GM12878 (cell line): Measurements from ENCODE around the gene NTRK1. TPM values are rescaled to one million over a fixed set of nuclear protein-coding genes. Genes with fewer than 3 reads are reported as not detected.

ENCODE experiments used
- ATAC-seq: fragments of 200-7000 bp; cut with Tn5 transposase; 3 replicates; pipeline ENCODE4 v1.9.1; 2020; ENCODE audit warnings: mild to moderate bottlenecking, moderate library complexity
- BruUV-seq: library from RNA; stranded (reverse); fragments of 400-500 nt; replicated peaks from 2 replicates; lab custom pipeline; 2021; lab: Mats Ljungman, UMichigan
- CTCF ChIA-PET: fragments of 300-600 bp; sonication (Branson Sonifier 250); formaldehyde crosslinking; extraction: SDS; loops from one replicate; lab custom pipeline; 2021; ENCODE audit warnings: inconsistent platforms; lab: Yijun Ruan, JAX
- POLR2A ChIA-PET: fragments of 350-600 bp; formaldehyde crosslinking; extraction: SDS; loops from one replicate; lab custom pipeline; 2021; ENCODE audit warnings: inconsistent platforms; lab: Charles Lee
- RAD21 ChIA-PET: fragments of 300-600 bp; sonication (Branson Sonifier 250); formaldehyde crosslinking; loops from one replicate; lab custom pipeline; 2023; ENCODE audit warnings: antibody characterized with exemption; ENCODE audit not compliant: unreplicated experiment; lab: Charles Lee
- SMC1A ChIA-PET: fragments of 300-600 bp; sonication (Branson Sonifier 250); formaldehyde crosslinking; loops from one replicate; lab custom pipeline; 2023; ENCODE audit not compliant: unreplicated experiment, uncharacterized antibody; lab: Charles Lee
- DNase-seq: peaks from one replicate; pipeline ENCODE4 v3.0.0-alpha.2; 2011; ENCODE audit warnings: low read depth, low spot score
- FAIRE-seq: peaks from 3 replicates; lab custom pipeline; 2011; peaks lifted over from hg19 to GRCh38; lab: Jason Lieb, UNC
- H2AFZ ChIP-seq: 2 replicates; pipeline ENCODE4 v1.6.0; 2011; ENCODE audit warnings: low read depth, low read length, control low read depth; ENCODE audit not compliant: control insufficient read depth
- H3K27ac ChIP-seq: 2 replicates; pipeline ENCODE4 v1.5.1; 2011; ENCODE audit warnings: control low read depth; ENCODE audit not compliant: control insufficient read depth, insufficient read depth
- H3K27me3 ChIP-seq, 2 experiments: replicated peaks in 1 of 2; 2 replicates each; pipeline versions ENCODE4 v1.6.0 to v1.6.1; 2011; ENCODE audit warnings: low read length in 1 of 2; ENCODE audit not compliant: control insufficient read depth in 2 of 2, insufficient read depth in 2 of 2
- H3K36me3 ChIP-seq, 2 experiments: 2 replicates each; pipeline ENCODE4 v1.5.1; 2011; ENCODE audit warnings: low read length in 1 of 2; ENCODE audit not compliant: control insufficient read depth in 2 of 2, insufficient read depth in 2 of 2
- H3K4me1 ChIP-seq: 2 replicates; pipeline ENCODE4 v1.6.1; 2011; ENCODE audit warnings: mild to moderate bottlenecking, low read length, moderate library complexity, mixed read lengths; ENCODE audit not compliant: control insufficient read depth, insufficient read depth
- H3K4me2 ChIP-seq: 2 replicates; pipeline ENCODE4 v1.6.0; 2011; ENCODE audit warnings: control low read depth; ENCODE audit not compliant: control insufficient read depth, insufficient read depth
- H3K4me3 ChIP-seq: fragments of 200-600 bp; sonication (generic); 2 replicates; pipeline ENCODE4 v1.5.1; 2016
- H3K79me2 ChIP-seq: 2 replicates; pipeline ENCODE4 v1.6.0; 2011; ENCODE audit warnings: low read length; ENCODE audit not compliant: control insufficient read depth, insufficient read depth
- H3K9ac ChIP-seq: 2 replicates; pipeline ENCODE4 v1.8.0; 2011; ENCODE audit warnings: low read length, control low read depth, mixed read lengths; ENCODE audit not compliant: control insufficient read depth, insufficient read depth
- H3K9me3 ChIP-seq: replicated peaks from 3 replicates; pipeline ENCODE4 v1.5.1; 2011; ENCODE audit warnings: mild to moderate bottlenecking, low read length; ENCODE audit not compliant: control insufficient read depth, insufficient read depth
- H4K20me1 ChIP-seq: 2 replicates; pipeline ENCODE4 v1.6.0; 2011; ENCODE audit not compliant: control insufficient read depth, insufficient read depth
- ATF7 ChIP-seq: fragments of 450-650 bp; IDR thresholded peaks from 2 replicates; pipeline ENCODE4 v1.6.1; 2016; ENCODE audit warnings: low read depth, mild to moderate bottlenecking
- ESRRA ChIP-seq: IDR thresholded peaks from 2 replicates; pipeline ENCODE4 v1.6.1; 2012; ENCODE audit warnings: mild to moderate bottlenecking, low read length, improper control_type of control experiment
- IRF4 ChIP-seq: IDR thresholded peaks from 2 replicates; pipeline ENCODE4 v1.6.1; 2011; ENCODE audit warnings: low read depth, low read length
- MTA2 ChIP-seq: fragments of 450-650 bp; IDR thresholded peaks from 2 replicates; pipeline ENCODE4 v1.6.1; 2016; ENCODE audit warnings: low read depth, mild to moderate bottlenecking, moderate library complexity
- NBN ChIP-seq: fragments of 450-650 bp; IDR thresholded peaks from 2 replicates; pipeline ENCODE4 v1.6.1; 2016
- NFYA ChIP-seq: IDR thresholded peaks from 2 replicates; pipeline ENCODE4 v1.6.1; 2011; ENCODE audit warnings: low read depth, mild to moderate bottlenecking, low read length, improper control_type of control experiment, borderline replicate concordance
- PBX3 ChIP-seq: IDR thresholded peaks from 2 replicates; pipeline ENCODE4 v1.6.1; 2011; ENCODE audit warnings: mild to moderate bottlenecking, low read depth, low read length, moderate library complexity; ENCODE audit not compliant: insufficient replicate concordance
- POLR2AphosphoS2 ChIP-seq: IDR thresholded peaks from 2 replicates; pipeline ENCODE4 v1.6.1; 2011; ENCODE audit warnings: low read depth, mild to moderate bottlenecking, low read length, improper control_type of control experiment, moderate library complexity
- TAF1 ChIP-seq: IDR thresholded peaks from 2 replicates; pipeline ENCODE4 v1.6.1; 2011; ENCODE audit warnings: mild to moderate bottlenecking, low read depth, low read length, borderline replicate concordance
- ZNF274 ChIP-seq: IDR thresholded peaks from one replicate; pipeline ENCODE4 v1.8.0; 2011; ENCODE audit not compliant: insufficient read length, insufficient read depth
- WGBS: methylation state at CpG from one replicate; pipeline ENCODE4 v1.1.6; 2016; ENCODE audit warnings: low lambda C conversion rate; ENCODE audit not compliant: insufficient replicate concordance, insufficient coverage; ENCODE audit errors: missing lambda C conversion rate; 5-methylcytosine and 5-hydroxymethylcytosine counted together
- in situ Hi-C: fragments of 300-500 bp; cut with MboI; formaldehyde crosslinking; loops from 9 replicates; pipeline ENCODE4 v1.14.3; 2018; ENCODE audit warnings: mixed read lengths
- intact Hi-C: fragments of 100-400 bp; cut with micrococcal nuclease; formaldehyde crosslinking; loops from one replicate; pipeline ENCODE4 v1.14.2; 2022; ENCODE audit not compliant: unreplicated experiment
- polyA plus RNA-seq, 11 experiments: library from polyadenylated mRNA; depleted of rRNA in 4 of 11; unstranded in 6 of 11; stranded (reverse) in 5 of 11; fragments of >200 nt; fragmentation: Nextera tagmentation in 4 of 11; fragmentation: Illumina TruSeq in 1 of 11; extraction: Ambion mirVana in 4 of 11; extraction: Trizol in 1 of 11; gene quantifications; 1 replicate in 1 of 11; 2 replicates in 10 of 11; pipeline versions ENCODE4 v1.2.1 to v1.2.3, GENCODE V29; 2011 to 2016; ENCODE audit warnings: inconsistent platforms in 2 of 11, missing spikeins in 2 of 11, low read depth in 1 of 11
- total RNA-seq, 4 experiments: library from RNA; depleted of rRNA in 3 of 4; stranded (reverse); fragments of >200 nt in 3 of 4; fragmentation: Illumina TruSeq in 1 of 4; extraction: Trizol in 1 of 4; gene quantifications; 2 replicates each; pipeline versions ENCODE4 v1.2.1 to v1.2.3, GENCODE V29; 2013 to 2021

The NTRK1 gene
- total and polyA plus RNA-seq, 10 of the 15 experiments (the other 5 are each of a cell fraction or from before 2014, with no cell fraction given) = 0.10 to 0.56 (median 0.40) TPM; not detected in 7

- POLR2A ChIA-PET = interaction anchor here (0.6 to 2.8 kb wide), 2 partner anchors 21 to 83 kb away, joined by 3 to 9 read pairs; partner anchors contain the start of gene NTRK1
- intact Hi-C loops = loop anchor here (1.0 to 5.0 kb wide), 3 partner anchors 21 to 51 kb away; partner anchors contain the start of gene NTRK1
- Histone ChIP-seq H3K9ac (no peak overlapping the region), H2AFZ (no peak overlapping the region), H4K20me1 (0 out of 2 replicates have a peak, but pooled peaks cover 2% of the 10 kb centered on the region), H3K4me1 (peaks cover 24% of the 10 kb centered on the region), H3K27me3 (no peaks in the 10 kb centered on the region; a peak in 1 of 4 replicates), H3K79me2 (no peaks in the 10 kb centered on the region), H3K4me3 (no peak overlapping the region), H3K9me3 (no peaks in the 10 kb centered on the region), H3K4me2 (no peak overlapping the region), H3K36me3 (no peaks in the 10 kb centered on the region), H3K27ac (no peak overlapping the region)
- in situ Hi-C loops = no loop called here
- TF ChIP-seq NFYA = no peak
- TF ChIP-seq NBN = no peak
- no peak for TF ChIP-seq MTA2
- TF ChIP-seq TAF1 = no peak
- TF ChIP-seq ESRRA = no peak
- no peak for TF ChIP-seq ATF7
- TF ChIP-seq IRF4 = no peak
- no peak for TF ChIP-seq PBX3
- TF ChIP-seq ZNF274 = no peak
- TF ChIP-seq POLR2AphosphoS2 = no peak
- DNase-seq (no peak), ATAC-seq (no peak), FAIRE-seq (no peak)
- CTCF ChIA-PET = interaction anchor here (0.8 to 6.9 kb wide), 23 partner anchors 8 to 251 kb away, joined by 3 to 248 read pairs (median 10); partner anchors contain the start of genes INSRR, ISG20L2, METTL25B and NTRK1
- no TSS peak for BruUV-seq
- 15% methylated on average over 9 of the region's 9 CpGs for WGBS
- SMC1A ChIA-PET = interaction anchor here (0.7 to 6.8 kb wide), 10 partner anchors 18 to 149 kb away, joined by 3 to 123 read pairs (median 5); partner anchors contain the start of genes INSRR, ISG20L2, METTL25B and NTRK1
- RAD21 ChIA-PET = interaction anchor here (0.8 to 6.1 kb wide), 10 partner anchors 9 to 150 kb away, joined by 3 to 113 read pairs (median 8); partner anchors contain the start of genes INSRR, ISG20L2, METTL25B and NTRK1
These were observed 21.1 kb upstream of the NTRK1 start for GRCh38 chr1:156839426-156840109.
